MM.1S (cell line): ENCODE results near the gene PRLHR.

ENCODE experiments used
- CTCF ChIP-seq: fragments of 300-600 bp; sonication (generic); IDR thresholded peaks from 2 replicates; pipeline ENCODE4 v1.5.1; 2016; ENCODE audit warnings: antibody characterized with exemption, low read length, mixed read lengths
- EZH2 ChIP-seq: fragments of 300-600 bp; sonication (generic); optimal IDR thresholded peaks from 2 replicates; pipeline ENCODE3; 2017; ENCODE audit warnings: low read depth, mild to moderate bottlenecking, antibody characterized with exemption, low read length, mixed read lengths

- TF ChIP-seq CTCF (no peak), EZH2 (no peak)
Observed at GRCh38 chr10:118580702-118581101, 14.7 kb downstream of the PRLHR start.
